GM23338 (cell line): Measurements from ENCODE around the gene GNG7. TPM values are rescaled to one million over a fixed set of nuclear protein-coding genes. Genes with fewer than 3 reads are reported as not detected.

ENCODE experiments used
- ATAC-seq: fragments of 200-7000 bp; cut with Tn5 transposase; 3 replicates; pipeline ENCODE4 v1.9.1; 2020
- DNase-seq: peaks from one replicate; pipeline ENCODE4 v3.0.0-alpha.2; 2015; ENCODE audit warnings: low spot score
- H2AFZ ChIP-seq: fragments of 200-600 bp; sonication (generic); 2 replicates; pipeline ENCODE4 v1.8.0; 2016; ENCODE audit warnings: antibody characterized with exemption, mild to moderate bottlenecking, moderate library complexity
- H3F3A ChIP-seq: fragments of 200-600 bp; sonication (generic); replicated peaks from 2 replicates; pipeline ENCODE4 v1.8.0; 2017; ENCODE audit warnings: antibody characterized with exemption, mixed run types, low read depth
- H3K27ac ChIP-seq: fragments of 200-600 bp; sonication (generic); 2 replicates; pipeline ENCODE4 v1.6.1; 2016; ENCODE audit warnings: low read depth
- H3K27me3 ChIP-seq: fragments of 200-600 bp; sonication (generic); 2 replicates; pipeline ENCODE4 v1.8.0; 2016; ENCODE audit warnings: mild to moderate bottlenecking, mixed run types, moderate library complexity; ENCODE audit not compliant: insufficient read depth
- H3K36me3 ChIP-seq: fragments of 200-600 bp; sonication (generic); 2 replicates; pipeline ENCODE4 v1.8.0; 2016; ENCODE audit warnings: mild to moderate bottlenecking; ENCODE audit not compliant: insufficient read depth
- H3K4me1 ChIP-seq: fragments of 200-600 bp; sonication (generic); 2 replicates; pipeline ENCODE4 v1.8.0; 2016; ENCODE audit warnings: mild to moderate bottlenecking, moderate library complexity; ENCODE audit not compliant: insufficient read depth
- H3K4me2 ChIP-seq: fragments of 200-600 bp; sonication (generic); 2 replicates; pipeline ENCODE4 v1.7.1; 2017; ENCODE audit warnings: mixed run types
- H3K4me3 ChIP-seq: fragments of 200-600 bp; sonication (generic); 2 replicates; pipeline ENCODE4 v1.6.1; 2016; ENCODE audit warnings: mixed run types
- H3K79me2 ChIP-seq: fragments of 200-600 bp; sonication (generic); replicated peaks from 2 replicates; pipeline ENCODE4 v1.8.0; 2017; ENCODE audit warnings: mild to moderate bottlenecking; ENCODE audit not compliant: insufficient read depth
- H3K9me2 ChIP-seq: fragments of 200-600 bp; sonication (generic); 2 replicates; pipeline ENCODE4 v1.8.0; 2017; ENCODE audit not compliant: insufficient read depth
- H4K20me1 ChIP-seq: fragments of 200-600 bp; sonication (generic); replicated peaks from 2 replicates; pipeline ENCODE4 v1.8.0; 2017; ENCODE audit warnings: mild to moderate bottlenecking; ENCODE audit not compliant: insufficient read depth
- H3K27ac Mint-ChIP-seq: 2 replicates; pipeline ENCODE4 v1.8.0; 2020; ENCODE audit warnings: inconsistent platforms, mild to moderate bottlenecking, moderate library complexity, mixed read lengths
- H3K27me3 Mint-ChIP-seq: 3 replicates; pipeline ENCODE4 v1.8.0; 2022; ENCODE audit warnings: low read depth, mild to moderate bottlenecking, moderate library complexity, mixed read lengths, inconsistent platforms; ENCODE audit not compliant: insufficient read depth, poor library complexity
- H3K36me3 Mint-ChIP-seq: 3 replicates; pipeline ENCODE4 v1.8.0; 2021; ENCODE audit warnings: low read depth, mild to moderate bottlenecking, inconsistent platforms, moderate library complexity, mixed read lengths
- H3K4me1 Mint-ChIP-seq: 3 replicates; pipeline ENCODE4 v1.8.0; 2020; ENCODE audit warnings: mild to moderate bottlenecking, inconsistent platforms, mixed read lengths
- H3K4me3 Mint-ChIP-seq: 3 replicates; pipeline ENCODE4 v1.8.0; 2021; ENCODE audit warnings: moderate library complexity, mild to moderate bottlenecking, inconsistent platforms, mixed read lengths
- H3K9me3 Mint-ChIP-seq: 3 replicates; pipeline ENCODE4 v1.8.0; 2020; ENCODE audit warnings: moderate library complexity, mild to moderate bottlenecking, inconsistent platforms, mixed read lengths
- CTCF ChIP-seq, 2 experiments: fragments of 200-600 bp in 1 of 2; sonication (generic) in 1 of 2; conservative IDR thresholded peaks; 2 replicates each; pipeline versions ENCODE4 v1.5.1 to v1.6.1; 2016 to 2017; ENCODE audit warnings: antibody characterized with exemption in 2 of 2, low read depth in 2 of 2, mild to moderate bottlenecking in 2 of 2, moderate library complexity in 1 of 2
- JUNB ChIP-seq: IDR thresholded peaks from one replicate; pipeline ENCODE4 v1.6.1; 2016; ENCODE audit warnings: antibody characterized with exemption; ENCODE audit not compliant: unreplicated experiment
- POLR2AphosphoS5 ChIP-seq: IDR thresholded peaks from 2 replicates; pipeline ENCODE4 v1.6.1; 2016; ENCODE audit warnings: antibody characterized with exemption, low read depth
- REST ChIP-seq: IDR thresholded peaks from one replicate; pipeline ENCODE4 v1.6.1; 2018; ENCODE audit warnings: antibody characterized with exemption; ENCODE audit not compliant: unreplicated experiment
- ZNF114 ChIP-seq: fragments of 250-450 bp; sonication (Bioruptor Pico); IDR thresholded peaks from 2 replicates; pipeline ENCODE4 v1.5.0; 2020; ENCODE audit warnings: mild to moderate bottlenecking, moderate library complexity
- polyA plus RNA-seq: library from polyadenylated mRNA; unstranded; fragments of >200 nt; fragmentation: Nextera tagmentation; extraction: Ambion mirVana; gene quantifications from 2 replicates; pipeline ENCODE4 v1.2.1, GENCODE V29; 2016
- total RNA-seq: library from RNA; depleted of rRNA; stranded (reverse); fragments of >200 nt; shearing (Covaris generic); gene quantifications from 2 replicates; pipeline ENCODE4 v1.2.3, GENCODE V29; 2014

Gene GNG7
- total and polyA plus RNA-seq, 2 experiments from 2014 or later = 5.1 to 5.4 TPM

- no peaks in the 10 kb centered on the region for H3K27me3 ChIP-seq
- no peak overlapping the region for H3K4me2 ChIP-seq
- no peak overlapping the region for H3K27ac Mint-ChIP-seq
- no peaks in the 10 kb centered on the region for H3F3A ChIP-seq
- H3K9me2 ChIP-seq = no peaks in the 10 kb centered on the region
- no peak overlapping the region for H3K27ac ChIP-seq
- H3K4me1 ChIP-seq = no peaks in the 10 kb centered on the region
- no peaks in the 10 kb centered on the region for H3K36me3 ChIP-seq
- no peak for ATAC-seq
- DNase-seq = no peak
- peaks cover 11% of the 10 kb centered on the region for H3K27me3 Mint-ChIP-seq
- H3K4me3 ChIP-seq = no peak overlapping the region
- H3K4me1 Mint-ChIP-seq = no peaks in the 10 kb centered on the region
- H2AFZ ChIP-seq = no peak overlapping the region
- H4K20me1 ChIP-seq = no peaks in the 10 kb centered on the region
- H3K79me2 ChIP-seq = no peaks in the 10 kb centered on the region
- H3K9me3 Mint-ChIP-seq = peaks cover 24% of the 10 kb centered on the region
- peaks cover 18% of the 10 kb centered on the region; the same call in 2 of the 3 replicates for H3K36me3 Mint-ChIP-seq
- TF ChIP-seq CTCF (conservative IDR thresholded peaks at IDR 0.05; ENCODE audit: low read depth in 2 of 2) (peak in 1 of 2 experiments; percentile 22; a peak in 2 of 4 replicates), POLR2AphosphoS5 (no peak)
- H3K4me3 Mint-ChIP-seq = no peak overlapping the region
Measured at GRCh38 chr19:2631213-2631821, 71.2 kb downstream of the GNG7 start.

GRCh38 chr19:2630352-2631001 lies 72.0 kb downstream of the GNG7 start:
- Histone ChIP-seq H3K4me3 (no peak overlapping the region), H4K20me1 (no peaks in the 10 kb centered on the region), H3K4me2 (no peak overlapping the region), H3F3A (no peaks in the 10 kb centered on the region), H3K27me3 (no peaks in the 10 kb centered on the region), H3K27ac (no peak overlapping the region), H3K79me2 (no peaks in the 10 kb centered on the region), H3K36me3 (no peaks in the 10 kb centered on the region), H3K9me2 (no peaks in the 10 kb centered on the region), H2AFZ (no peak overlapping the region), H3K4me1 (no peaks in the 10 kb centered on the region)
- no peaks in the 10 kb centered on the region for H3K4me1 Mint-ChIP-seq
- peaks cover 24% of the 10 kb centered on the region for H3K9me3 Mint-ChIP-seq
- no peak overlapping the region for H3K4me3 Mint-ChIP-seq
- no peak overlapping the region for H3K27ac Mint-ChIP-seq
- TF ChIP-seq ZNF114 (CRISPR knock-in tag) (no peak), REST (no peak), CTCF (conservative IDR thresholded peaks at IDR 0.05; ENCODE audit: low read depth in 2 of 2) (no peak), JUNB (no peak)
- H3K36me3 Mint-ChIP-seq = peaks cover 18% of the 10 kb centered on the region; the same call in 2 of the 3 replicates
- DNase-seq = no peak
- peaks cover 11% of the 10 kb centered on the region for H3K27me3 Mint-ChIP-seq
- ATAC-seq = no peak
